ENCODE results near the gene IBSP.

The IBSP gene

DNA sequence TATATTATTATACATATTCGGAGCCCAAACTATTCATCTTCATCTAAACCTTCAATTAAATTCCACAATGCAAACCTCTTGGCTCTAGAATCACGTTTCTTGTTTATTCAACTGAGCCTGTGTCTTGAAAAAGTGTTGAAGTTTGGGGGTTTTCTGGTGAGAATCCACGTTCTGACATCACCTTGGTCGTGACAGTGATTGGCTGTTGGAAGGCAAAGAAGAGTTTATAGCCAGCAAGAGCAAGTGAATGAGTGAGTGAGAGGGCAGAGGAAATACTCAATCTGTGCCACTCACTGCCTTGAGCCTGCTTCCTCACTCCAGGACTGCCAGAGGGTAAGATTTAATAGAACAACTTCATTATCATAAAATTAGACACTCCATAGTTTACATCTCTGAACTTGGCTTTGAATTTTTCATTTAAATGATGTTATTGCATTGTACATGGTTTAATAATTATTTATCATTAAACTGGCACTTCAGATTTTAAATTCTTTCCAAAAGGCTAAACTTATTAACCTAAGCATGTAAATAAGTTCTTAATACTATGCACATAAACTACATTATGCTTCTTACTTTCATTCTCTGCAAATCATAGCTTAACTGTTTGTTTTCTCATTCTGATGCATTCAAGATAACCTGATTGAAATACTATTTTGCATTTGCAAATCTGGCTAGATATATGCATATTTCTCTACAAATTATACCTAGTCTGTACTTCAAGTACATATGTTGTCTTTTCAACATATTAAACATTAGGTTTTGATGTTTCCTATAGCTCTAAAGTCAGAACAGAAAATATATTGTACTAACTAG lies at the start of gene IBSP:
Gene IBSP, plus strand, starts transcription at position 254 of the 813 bp plus-strand sequence. CDS start 2,808 bp downstream, outside the sequence.
- no peaks in the 10 kb centered on the region for H3K36me3 ChIP-seq (ENCODE audit: control insufficient read depth, insufficient read depth, low read length)

DNA sequence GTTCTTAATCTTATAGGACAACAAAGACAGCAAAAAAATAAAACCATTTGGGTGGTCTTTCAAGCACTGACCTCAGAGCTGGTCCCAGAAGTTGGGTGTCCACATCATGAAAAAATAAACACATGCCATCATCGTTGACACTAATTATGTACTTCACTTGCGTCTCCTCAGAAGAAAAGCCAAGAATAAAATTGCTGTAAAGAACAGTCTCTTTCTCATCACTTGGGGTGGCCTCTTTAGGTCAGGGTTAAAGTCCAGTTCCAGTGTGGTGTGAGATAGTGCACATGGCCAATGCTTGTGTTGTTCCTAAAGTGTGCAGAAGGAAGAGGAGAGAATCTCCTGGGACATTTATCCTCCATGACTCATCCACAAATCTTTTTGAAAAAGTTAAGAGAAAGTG lies 49.5 kb upstream of the IBSP start:
- H3K27ac ChIP-seq (ENCODE audit: low read depth, low read length) = no peak overlapping the region
- H3K27me3 ChIP-seq (ENCODE audit: control insufficient read depth, insufficient read depth, low read length) = no peaks in the 10 kb centered on the region
- no peak overlapping the region for H3K4me3 ChIP-seq (ENCODE audit: low read depth, low read length)
- no peak overlapping the region for H3K9ac ChIP-seq (ENCODE audit: low read depth, low read length)
- no peaks in the 10 kb centered on the region for H3K4me1 ChIP-seq (ENCODE audit: control insufficient read depth, insufficient read depth, low read length)
- H3K36me3 ChIP-seq (ENCODE audit: control insufficient read depth, insufficient read depth, low read length) = no peaks in the 10 kb centered on the region
- H3K9me3 ChIP-seq (ENCODE audit: control insufficient read depth, insufficient read depth, low read length) = peaks cover 5% of the 10 kb centered on the region

More for the DNA sequence above, at the start of gene IBSP:
- H3K9ac ChIP-seq (ENCODE audit: low read depth, low read length) = no peak within 1 kb of the TSS
- no peaks in the 10 kb centered on the region for H3K9me3 ChIP-seq (ENCODE audit: control insufficient read depth, insufficient read depth, low read length)
- H3K27ac ChIP-seq (ENCODE audit: low read depth, low read length) = no peak within 1 kb of the TSS
- H3K4me3 ChIP-seq (ENCODE audit: low read depth, low read length) = no peak within 1 kb of the TSS
- H3K27me3 ChIP-seq (ENCODE audit: control insufficient read depth, insufficient read depth, low read length) = no peaks in the 10 kb centered on the region
- H3K4me1 ChIP-seq (ENCODE audit: control insufficient read depth, insufficient read depth, low read length) = no peaks in the 10 kb centered on the region

DNA sequence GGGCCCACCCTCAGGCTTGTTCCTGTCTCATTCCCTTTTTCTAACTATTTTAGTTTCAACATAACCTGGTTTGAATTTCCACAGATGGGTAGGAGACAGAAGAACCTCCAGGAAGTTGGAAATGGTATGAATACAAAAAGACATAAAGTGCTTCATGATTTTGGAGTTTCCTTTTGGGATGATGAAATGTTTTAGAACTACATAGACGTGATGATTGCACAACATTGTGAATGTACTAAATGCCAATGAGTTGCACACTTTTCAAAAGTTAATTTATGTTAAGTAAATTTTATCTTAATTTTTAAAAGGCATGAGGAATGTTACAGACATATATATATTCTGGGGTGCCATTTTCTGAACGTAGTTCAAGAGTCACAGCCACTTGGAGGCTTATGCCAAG lies 41.1 kb upstream of the IBSP start:
- Histone ChIP-seq H3K9ac (ENCODE audit: low read depth, low read length) (no peak overlapping the region), H3K4me1 (ENCODE audit: control insufficient read depth, insufficient read depth, low read length) (no peaks in the 10 kb centered on the region), H3K27ac (ENCODE audit: low read depth, low read length) (no peak overlapping the region), H3K4me3 (ENCODE audit: low read depth, low read length) (no peak overlapping the region), H3K9me3 (ENCODE audit: control insufficient read depth, insufficient read depth, low read length) (no peaks in the 10 kb centered on the region), H3K27me3 (ENCODE audit: control insufficient read depth, insufficient read depth, low read length) (no peaks in the 10 kb centered on the region), H3K36me3 (ENCODE audit: control insufficient read depth, insufficient read depth, low read length) (no peaks in the 10 kb centered on the region)

DNA sequence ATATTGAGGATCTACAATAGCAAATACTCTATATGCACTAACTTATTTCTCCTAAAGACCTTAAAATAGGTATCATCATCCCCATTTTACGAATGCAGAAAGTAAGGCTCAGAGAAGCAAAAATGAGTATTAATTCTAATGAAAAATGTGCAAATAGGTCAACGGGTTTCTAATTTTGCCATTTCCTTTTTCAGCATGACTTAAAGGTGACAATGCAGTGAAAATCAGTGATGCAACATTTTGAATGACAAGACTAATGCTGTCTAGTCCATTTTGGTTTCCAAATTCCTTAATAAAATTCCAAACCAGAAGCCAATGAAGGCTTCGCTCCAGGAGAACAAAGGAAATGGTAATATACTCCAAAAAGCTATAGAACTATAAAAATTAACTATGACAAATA lies 37.0 kb upstream of the IBSP start:
- Histone ChIP-seq H3K9ac (ENCODE audit: low read depth, low read length) (no peak overlapping the region), H3K27ac (ENCODE audit: low read depth, low read length) (no peak overlapping the region), H3K36me3 (ENCODE audit: control insufficient read depth, insufficient read depth, low read length) (no peaks in the 10 kb centered on the region)

DNA sequence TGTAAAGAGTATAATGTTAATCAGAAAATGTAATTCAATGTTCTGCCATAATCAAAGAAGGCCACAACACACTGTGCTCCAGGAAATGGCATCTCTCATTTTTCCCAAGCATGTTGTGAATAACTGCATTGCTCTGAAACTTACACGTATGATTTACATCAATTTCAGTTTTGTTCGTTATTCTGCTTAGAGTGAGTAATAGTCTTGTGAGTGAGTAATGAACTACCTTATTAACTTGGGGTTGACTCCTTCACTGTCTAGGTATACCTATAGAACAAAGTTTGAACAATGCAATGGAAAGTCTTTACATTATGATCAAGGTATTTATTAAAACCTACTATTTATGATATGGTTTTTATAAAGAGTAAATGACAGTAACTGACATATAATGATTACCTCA lies 17.8 kb upstream of the IBSP start:
- Histone ChIP-seq H3K9me3 (ENCODE audit: control insufficient read depth, insufficient read depth, low read length) (no peaks in the 10 kb centered on the region), H3K9ac (ENCODE audit: low read depth, low read length) (no peak overlapping the region), H3K4me1 (ENCODE audit: control insufficient read depth, insufficient read depth, low read length) (no peaks in the 10 kb centered on the region), H3K27ac (ENCODE audit: low read depth, low read length) (no peak overlapping the region), H3K4me3 (ENCODE audit: low read depth, low read length) (no peak overlapping the region), H3K36me3 (ENCODE audit: control insufficient read depth, insufficient read depth, low read length) (no peaks in the 10 kb centered on the region), H3K27me3 (ENCODE audit: control insufficient read depth, insufficient read depth, low read length) (no peaks in the 10 kb centered on the region)

More for the DNA sequence above, 37.0 kb upstream of the IBSP start:
- Histone ChIP-seq H3K4me3 (ENCODE audit: low read depth, low read length) (no peak overlapping the region), H3K9me3 (ENCODE audit: control insufficient read depth, insufficient read depth, low read length) (no peaks in the 10 kb centered on the region), H3K4me1 (ENCODE audit: control insufficient read depth, insufficient read depth, low read length) (no peaks in the 10 kb centered on the region), H3K27me3 (ENCODE audit: control insufficient read depth, insufficient read depth, low read length) (no peaks in the 10 kb centered on the region)

DNA sequence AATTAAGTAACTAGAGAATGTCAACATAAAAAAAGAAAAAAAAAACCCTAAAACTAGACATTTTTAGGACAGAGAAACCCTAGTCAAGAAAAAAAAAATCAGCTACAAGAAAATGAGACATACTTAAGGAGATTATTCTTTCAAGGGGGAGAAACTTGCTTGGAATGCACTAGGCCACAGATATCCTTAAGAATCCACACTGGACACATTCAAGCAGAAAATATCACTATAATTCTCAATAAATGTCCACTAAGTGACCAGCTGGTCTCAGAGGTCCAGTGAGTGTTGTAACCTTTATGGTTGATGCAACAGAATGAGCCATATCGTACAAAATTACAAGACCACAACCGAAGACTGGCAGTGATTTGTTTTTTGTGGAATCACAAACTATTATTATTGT lies 15.6 kb upstream of the IBSP start:
- H3K27me3 ChIP-seq (ENCODE audit: control insufficient read depth, insufficient read depth, low read length) = no peaks in the 10 kb centered on the region
- H3K4me3 ChIP-seq (ENCODE audit: low read depth, low read length) = no peak overlapping the region
- H3K36me3 ChIP-seq (ENCODE audit: control insufficient read depth, insufficient read depth, low read length) = no peaks in the 10 kb centered on the region
- H3K27ac ChIP-seq (ENCODE audit: low read depth, low read length) = no peak overlapping the region
- H3K9ac ChIP-seq (ENCODE audit: low read depth, low read length) = no peak overlapping the region
- no peaks in the 10 kb centered on the region for H3K9me3 ChIP-seq (ENCODE audit: control insufficient read depth, insufficient read depth, low read length)
- H3K4me1 ChIP-seq (ENCODE audit: control insufficient read depth, insufficient read depth, low read length) = no peaks in the 10 kb centered on the region

- Histone ChIP-seq H3K27me3 (ENCODE audit: control insufficient read depth, insufficient read depth, low read length) (no peaks in the 10 kb centered on the region), H3K36me3 (ENCODE audit: control insufficient read depth, insufficient read depth, low read length) (no peaks in the 10 kb centered on the region), H3K27ac (ENCODE audit: low read depth, low read length) (no peak overlapping the region), H3K4me3 (ENCODE audit: low read depth, low read length) (no peak overlapping the region), H3K4me1 (ENCODE audit: control insufficient read depth, insufficient read depth, low read length) (no peaks in the 10 kb centered on the region), H3K9me3 (ENCODE audit: control insufficient read depth, insufficient read depth, low read length) (no peaks in the 10 kb centered on the region), H3K9ac (ENCODE audit: low read depth, low read length) (no peak overlapping the region)
These were observed 13.4 kb upstream of the IBSP start for GRCh38 chr4:87785731-87786509.

DNA sequence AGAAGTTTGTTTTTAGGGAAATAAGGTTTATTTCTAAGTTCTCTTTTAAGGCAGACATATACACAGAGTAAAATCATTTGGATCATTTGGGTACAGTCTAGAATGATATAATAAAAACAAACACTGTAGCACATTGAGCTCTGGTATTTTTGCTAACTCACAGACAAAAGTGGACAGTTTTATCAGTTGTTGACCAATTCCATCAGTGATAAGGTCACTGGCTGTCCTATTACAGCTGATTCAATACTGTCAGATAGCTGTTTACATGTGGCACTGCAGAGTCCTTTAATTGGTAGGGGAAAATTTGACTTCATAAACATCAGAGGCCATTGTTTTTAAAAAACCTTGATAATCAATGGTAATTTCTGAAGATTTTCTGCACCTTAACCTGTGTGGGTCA lies 3.5 kb downstream of the IBSP start:
- no peak overlapping the region for H3K4me3 ChIP-seq (ENCODE audit: low read depth, low read length)
- H3K27ac ChIP-seq (ENCODE audit: low read depth, low read length) = no peak overlapping the region
- H3K4me1 ChIP-seq (ENCODE audit: control insufficient read depth, insufficient read depth, low read length) = no peaks in the 10 kb centered on the region
- H3K9me3 ChIP-seq (ENCODE audit: control insufficient read depth, insufficient read depth, low read length) = no peaks in the 10 kb centered on the region
- no peaks in the 10 kb centered on the region for H3K36me3 ChIP-seq (ENCODE audit: control insufficient read depth, insufficient read depth, low read length)
- H3K27me3 ChIP-seq (ENCODE audit: control insufficient read depth, insufficient read depth, low read length) = no peaks in the 10 kb centered on the region
- H3K9ac ChIP-seq (ENCODE audit: low read depth, low read length) = no peak overlapping the region

GRCh38 chr4:87803421-87803820 lies 4.1 kb downstream of the IBSP start:
- Histone ChIP-seq H3K27me3 (ENCODE audit: control insufficient read depth, insufficient read depth, low read length) (no peaks in the 10 kb centered on the region), H3K9me3 (ENCODE audit: control insufficient read depth, insufficient read depth, low read length) (no peaks in the 10 kb centered on the region), H3K36me3 (ENCODE audit: control insufficient read depth, insufficient read depth, low read length) (no peaks in the 10 kb centered on the region), H3K4me3 (ENCODE audit: low read depth, low read length) (no peak overlapping the region), H3K9ac (ENCODE audit: low read depth, low read length) (no peak overlapping the region), H3K4me1 (ENCODE audit: control insufficient read depth, insufficient read depth, low read length) (no peaks in the 10 kb centered on the region), H3K27ac (ENCODE audit: low read depth, low read length) (no peak overlapping the region)

GRCh38 chr4:87804871-87805270 lies 5.5 kb downstream of the IBSP start:
- Histone ChIP-seq H3K4me3 (ENCODE audit: low read depth, low read length) (no peak overlapping the region), H3K27me3 (ENCODE audit: control insufficient read depth, insufficient read depth, low read length) (no peaks in the 10 kb centered on the region), H3K27ac (ENCODE audit: low read depth, low read length) (no peak overlapping the region), H3K4me1 (ENCODE audit: control insufficient read depth, insufficient read depth, low read length) (no peaks in the 10 kb centered on the region), H3K9ac (ENCODE audit: low read depth, low read length) (no peak overlapping the region), H3K9me3 (ENCODE audit: control insufficient read depth, insufficient read depth, low read length) (no peaks in the 10 kb centered on the region), H3K36me3 (ENCODE audit: control insufficient read depth, insufficient read depth, low read length) (no peaks in the 10 kb centered on the region)

DNA sequence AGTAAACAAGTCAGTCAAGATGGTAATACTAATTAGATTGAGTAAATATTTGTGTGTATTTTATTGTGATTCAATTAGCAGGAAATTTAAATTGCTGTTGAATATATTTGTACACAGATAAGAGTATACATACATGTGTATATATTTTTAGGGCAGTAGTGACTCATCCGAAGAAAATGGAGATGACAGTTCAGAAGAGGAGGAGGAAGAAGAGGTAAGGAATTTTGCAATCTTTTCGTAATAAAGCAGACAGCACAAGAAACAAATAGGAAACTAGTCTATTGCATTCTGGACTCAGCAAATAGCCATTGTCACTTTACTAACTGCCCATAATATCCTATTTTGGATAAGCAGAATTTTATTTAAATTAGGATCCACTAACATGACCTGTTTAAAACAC lies 6.6 kb downstream of the IBSP start:
- no peaks in the 10 kb centered on the region for H3K4me1 ChIP-seq (ENCODE audit: control insufficient read depth, insufficient read depth, low read length)
- H3K27me3 ChIP-seq (ENCODE audit: control insufficient read depth, insufficient read depth, low read length) = no peaks in the 10 kb centered on the region
- H3K9ac ChIP-seq (ENCODE audit: low read depth, low read length) = no peak overlapping the region
- no peaks in the 10 kb centered on the region for H3K9me3 ChIP-seq (ENCODE audit: control insufficient read depth, insufficient read depth, low read length)
- no peak overlapping the region for H3K4me3 ChIP-seq (ENCODE audit: low read depth, low read length)
- no peaks in the 10 kb centered on the region for H3K36me3 ChIP-seq (ENCODE audit: control insufficient read depth, insufficient read depth, low read length)
- H3K27ac ChIP-seq (ENCODE audit: low read depth, low read length) = no peak overlapping the region

All from HUES48 (cell line).